ENCODE data around the gene TOE1. TPM values are rescaled to one million over a fixed set of nuclear protein-coding genes. Genes with fewer than 3 reads are reported as not detected.

TOE1 gene
- total RNA-seq, 1 experiment from 2014 or later = 28.3 TPM

GRCh38 chr1:45326627-45327623 lies 13.0 kb upstream of the TOE1 start, which contains the start of gene HPDL:
Gene HPDL (plus strand): TSS chr1:45326895. CDS start chr1:45327149, 254 bp downstream.
- DNase-seq (ENCODE audit: low read depth) = no peak

DNA sequence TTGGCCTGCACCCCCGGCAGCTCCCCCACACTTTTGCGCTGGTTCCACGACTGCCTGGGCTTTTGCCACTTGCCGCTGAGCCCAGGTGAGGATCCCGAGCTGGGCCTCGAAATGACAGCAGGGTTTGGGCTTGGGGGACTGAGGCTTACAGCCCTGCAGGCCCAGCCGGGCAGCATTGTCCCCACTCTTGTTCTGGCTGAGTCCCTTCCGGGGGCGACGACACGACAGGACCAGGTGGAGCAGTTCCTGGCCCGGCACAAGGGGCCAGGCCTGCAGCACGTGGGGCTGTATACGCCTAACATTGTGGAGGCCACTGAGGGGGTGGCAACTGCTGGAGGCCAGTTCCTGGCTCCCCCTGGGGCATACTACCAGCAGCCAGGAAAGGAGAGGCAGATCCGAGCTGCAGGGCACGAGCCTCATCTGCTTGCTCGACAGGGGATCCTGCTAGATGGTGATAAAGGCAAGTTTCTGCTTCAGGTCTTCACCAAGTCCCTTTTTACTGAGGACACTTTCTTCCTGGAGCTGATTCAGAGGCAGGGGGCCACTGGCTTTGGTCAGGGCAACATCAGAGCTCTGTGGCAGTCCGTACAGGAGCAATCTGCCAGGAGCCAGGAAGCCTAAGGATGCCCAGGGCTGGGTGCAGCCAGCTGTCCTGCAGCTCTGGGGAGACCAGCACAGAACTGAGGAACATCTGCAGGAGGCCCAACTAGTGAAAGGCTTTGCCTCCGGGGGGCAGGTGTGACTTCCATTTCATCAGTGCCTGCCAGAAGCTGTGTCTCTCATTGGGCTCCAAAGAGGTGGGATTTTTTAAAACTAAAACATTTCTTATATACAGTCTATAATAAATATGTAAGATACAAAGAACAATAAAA lies 12.1 kb upstream of the TOE1 start:
- no peak for DNase-seq (ENCODE audit: low read depth)

GRCh38 chr1:45328680-45329079 lies 11.3 kb upstream of the TOE1 start:
- DNase-seq (ENCODE audit: low read depth) = no peak

DNA sequence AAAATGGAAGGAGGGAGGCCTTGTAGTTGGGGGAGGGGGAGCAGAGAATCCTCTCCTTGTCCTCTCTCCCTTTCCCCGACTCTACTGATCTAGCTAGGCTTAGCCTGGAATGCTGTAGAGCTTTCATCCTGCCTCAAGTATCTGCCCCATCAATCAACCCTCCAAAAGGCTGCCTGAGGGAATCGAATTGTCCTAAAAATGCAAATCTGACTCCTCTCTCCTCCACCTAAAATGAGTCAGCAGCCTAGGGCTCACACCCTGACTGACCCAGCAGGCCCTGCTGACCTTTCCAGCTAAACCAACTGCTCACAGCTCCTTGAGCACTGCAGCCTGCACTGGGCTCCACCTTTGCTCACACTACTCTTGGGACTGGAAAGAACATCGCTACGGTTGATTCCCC lies 10.5 kb upstream of the TOE1 start:
- no peak for DNase-seq (ENCODE audit: low read depth)

GRCh38 chr1:45331436-45332345 lies 8.3 kb upstream of the TOE1 start:
- no peak for DNase-seq (ENCODE audit: low read depth)

DNA sequence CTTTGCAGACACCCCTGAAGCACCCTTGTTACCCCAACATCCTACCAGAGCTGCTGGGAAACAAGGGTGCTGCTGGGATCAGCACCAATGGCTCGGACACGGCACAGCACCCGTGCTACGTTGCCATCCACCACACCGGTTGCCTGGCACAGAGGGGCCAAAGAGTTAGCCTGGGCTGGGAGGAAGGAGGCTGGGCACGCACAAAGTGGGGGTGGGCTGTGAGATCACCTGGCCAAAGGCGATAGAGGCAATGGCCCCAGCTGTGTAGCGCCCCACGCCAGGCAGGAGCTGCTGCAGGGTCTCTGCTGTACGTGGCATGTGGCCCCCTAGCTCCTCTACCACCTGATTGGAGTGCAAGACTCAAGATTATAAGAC lies 7.6 kb upstream of the TOE1 start:
- no peak for DNase-seq (ENCODE audit: low read depth)

- no peak for DNase-seq (ENCODE audit: low read depth)
These were observed 5.4 kb upstream of the TOE1 start for GRCh38 chr1:45334308-45335245.

- DNase-seq (ENCODE audit: low read depth) = no peak
These were observed 4.1 kb upstream of the TOE1 start for GRCh38 chr1:45335855-45336324.

DNA sequence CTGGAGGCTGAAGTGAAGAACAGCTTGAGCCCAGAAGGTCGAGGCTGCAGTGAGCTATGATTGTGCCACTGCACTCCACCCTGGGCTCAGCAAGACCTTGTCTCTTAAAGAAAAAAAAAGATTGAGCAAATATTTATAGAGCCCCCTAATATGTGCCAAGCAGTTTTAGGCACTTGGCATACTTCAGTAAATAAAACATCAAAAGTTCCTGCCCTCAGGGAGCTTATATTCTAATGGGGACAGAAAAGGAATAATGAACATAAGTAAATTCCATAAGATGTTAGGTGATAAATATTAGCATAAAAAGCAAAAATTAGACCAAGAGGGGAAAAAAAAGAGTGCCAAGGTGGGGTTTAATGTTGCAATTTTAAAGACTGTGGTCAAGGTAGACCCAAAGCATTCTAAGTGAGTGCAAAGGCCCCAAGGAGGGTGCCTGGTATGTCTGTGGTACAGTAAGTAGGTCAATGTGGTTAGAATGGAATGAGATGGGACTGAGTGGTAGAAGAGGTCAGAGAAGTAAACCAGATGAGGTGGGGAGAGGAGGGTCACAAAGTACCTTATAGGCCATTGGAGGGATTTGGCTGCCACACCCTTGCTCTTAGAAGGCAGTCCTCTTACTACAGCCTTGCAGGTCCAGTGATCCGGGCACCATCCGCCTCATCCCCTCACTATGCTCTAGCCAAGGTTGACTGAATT lies 2.2 kb upstream of the TOE1 start:
- no peak for DNase-seq (ENCODE audit: low read depth)

- DNase-seq (ENCODE audit: low read depth) = peak; percentile 30
These were observed 971 bp downstream of the TOE1 start for GRCh38 chr1:45340816-45341466.

GRCh38 chr1:45344499-45344898 lies 4.5 kb downstream of the TOE1 start:
- DNase-seq (ENCODE audit: low read depth) = no peak

DNA sequence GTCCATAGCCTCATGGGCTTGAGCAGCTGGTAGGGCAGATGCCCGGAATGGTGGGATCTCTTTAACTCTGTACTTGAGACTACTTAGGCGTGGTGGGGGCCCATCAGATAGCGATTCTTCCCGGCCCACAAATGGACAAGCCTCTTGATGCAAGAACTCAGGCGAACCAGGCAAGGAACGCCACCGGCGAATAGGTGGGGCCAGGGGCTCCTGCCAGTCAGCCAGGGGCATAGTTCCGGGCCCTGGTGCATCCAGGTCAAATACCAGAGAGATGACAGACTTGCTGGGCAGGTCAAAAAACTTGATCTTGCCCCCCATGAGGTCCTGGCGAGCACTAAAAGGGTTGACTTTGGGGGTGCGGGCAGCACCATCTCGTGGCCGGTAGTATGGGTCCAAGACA lies 5.0 kb downstream of the TOE1 start:
- no peak for DNase-seq (ENCODE audit: low read depth)

GRCh38 chr1:45346473-45346872 lies 6.5 kb downstream of the TOE1 start:
- DNase-seq (ENCODE audit: low read depth) = no peak

GRCh38 chr1:45348020-45348419 lies 8.1 kb downstream of the TOE1 start:
- DNase-seq (ENCODE audit: low read depth) = no peak

DNA sequence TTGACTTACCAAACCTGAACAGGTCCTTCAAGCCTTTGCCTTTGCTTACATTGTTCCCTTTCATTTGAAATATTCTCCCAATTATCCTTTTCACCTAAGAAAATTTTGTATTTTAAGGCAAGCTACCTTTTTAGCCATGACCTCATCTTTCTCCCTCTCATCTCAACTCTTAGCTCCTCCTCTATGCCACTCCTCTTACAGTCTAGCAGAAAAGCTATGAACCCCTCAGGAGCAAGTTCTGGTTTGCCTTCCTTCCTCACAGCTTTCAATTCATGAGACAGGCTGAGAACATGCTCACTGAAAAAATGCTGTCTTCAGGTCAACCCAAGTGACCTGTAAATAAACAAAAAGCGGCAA lies 8.6 kb downstream of the TOE1 start:
- DNase-seq (ENCODE audit: low read depth) = no peak

DNA sequence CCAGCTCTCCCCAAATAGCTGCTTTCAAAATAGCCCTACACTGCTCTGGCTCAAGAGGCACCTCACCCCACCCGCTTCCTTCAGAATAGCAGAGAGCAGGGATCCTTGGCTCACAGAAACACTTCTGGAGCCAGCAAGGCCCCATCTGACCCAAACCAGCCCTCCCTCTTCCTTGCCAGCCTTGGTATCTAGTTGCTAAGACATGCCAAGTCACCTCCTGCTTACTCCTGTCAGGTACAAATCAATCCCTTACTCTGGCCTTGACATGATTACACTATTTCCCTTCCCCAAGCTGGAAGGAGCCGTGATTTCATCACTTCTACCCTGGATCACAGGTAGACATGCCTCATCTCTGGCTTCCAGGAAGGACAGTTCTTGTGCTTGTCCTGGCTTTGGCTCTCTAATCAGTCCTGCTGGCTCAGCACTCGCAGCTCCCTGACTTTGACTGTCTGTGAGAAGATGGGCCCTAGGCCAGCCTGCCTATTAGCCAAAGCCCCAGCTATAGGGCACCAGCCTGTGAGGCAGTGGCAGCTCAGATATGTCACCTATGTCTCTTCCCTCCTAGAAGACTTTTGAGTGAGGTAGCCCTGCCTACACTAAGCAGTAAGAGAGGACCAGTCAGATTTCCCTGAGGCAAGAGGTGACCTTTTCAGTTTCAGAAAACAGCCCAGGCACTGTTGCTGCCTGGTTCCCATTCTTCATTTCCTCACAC lies 9.2 kb downstream of the TOE1 start:
- no peak for DNase-seq (ENCODE audit: low read depth)

DNA sequence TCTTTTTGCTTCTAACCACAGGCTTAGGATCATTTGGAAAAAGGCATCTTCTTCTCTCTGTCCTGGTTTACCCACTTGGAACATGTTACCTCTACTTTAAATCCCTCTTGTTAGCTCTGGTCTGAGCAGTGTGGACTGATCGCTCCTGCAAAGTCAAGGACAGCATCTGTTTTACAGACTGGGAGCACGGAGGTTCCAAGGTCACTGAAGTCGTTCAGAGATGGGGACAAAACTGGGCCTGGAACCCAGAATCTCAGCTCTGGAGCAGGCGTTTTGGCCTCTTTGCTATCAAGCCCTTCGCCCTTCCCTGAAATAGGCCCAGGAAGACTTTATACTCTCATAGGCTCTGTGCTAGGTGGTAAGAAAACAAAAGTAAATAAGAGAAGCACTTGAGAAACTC lies 11.5 kb downstream of the TOE1 start:
- no peak for DNase-seq (ENCODE audit: low read depth)

DNA sequence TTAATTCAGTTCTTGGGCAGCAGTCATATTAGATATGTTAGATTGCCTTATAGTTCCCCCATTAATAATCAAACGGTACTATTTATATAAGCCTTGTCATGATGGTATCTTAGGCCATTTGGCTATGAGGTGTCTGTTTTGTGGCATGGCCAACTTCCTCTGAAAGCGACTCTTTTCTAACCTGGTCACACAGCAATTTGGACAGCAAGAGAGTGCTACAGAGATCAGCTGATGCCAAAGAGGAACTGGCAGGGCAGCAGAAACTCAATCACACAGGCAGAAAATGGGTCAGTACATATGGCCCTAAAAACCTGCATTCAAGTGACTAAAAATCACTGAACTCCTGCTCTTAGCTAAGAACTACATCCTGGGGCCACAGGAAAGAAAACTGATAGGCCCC lies 13.7 kb downstream of the TOE1 start:
- no peak for DNase-seq (ENCODE audit: low read depth)

Data from LHCN-M2 (cell line).